AG08396 (cell line): ENCODE measurements around the gene CCDC57.
A peak's percentile ranks its signal among the peaks of the same experiment; 100 is the strongest.

Experiments used
- DNase-seq: peaks from one replicate; pipeline ENCODE4 v3.0.0; 2012; ENCODE audit warnings: low spot score, mixed read lengths

The CCDC57 gene

GRCh38 chr17:82106688-82107305 is 105.8 kb downstream of the CCDC57 start:
- DNase-seq: no peak

DNA sequence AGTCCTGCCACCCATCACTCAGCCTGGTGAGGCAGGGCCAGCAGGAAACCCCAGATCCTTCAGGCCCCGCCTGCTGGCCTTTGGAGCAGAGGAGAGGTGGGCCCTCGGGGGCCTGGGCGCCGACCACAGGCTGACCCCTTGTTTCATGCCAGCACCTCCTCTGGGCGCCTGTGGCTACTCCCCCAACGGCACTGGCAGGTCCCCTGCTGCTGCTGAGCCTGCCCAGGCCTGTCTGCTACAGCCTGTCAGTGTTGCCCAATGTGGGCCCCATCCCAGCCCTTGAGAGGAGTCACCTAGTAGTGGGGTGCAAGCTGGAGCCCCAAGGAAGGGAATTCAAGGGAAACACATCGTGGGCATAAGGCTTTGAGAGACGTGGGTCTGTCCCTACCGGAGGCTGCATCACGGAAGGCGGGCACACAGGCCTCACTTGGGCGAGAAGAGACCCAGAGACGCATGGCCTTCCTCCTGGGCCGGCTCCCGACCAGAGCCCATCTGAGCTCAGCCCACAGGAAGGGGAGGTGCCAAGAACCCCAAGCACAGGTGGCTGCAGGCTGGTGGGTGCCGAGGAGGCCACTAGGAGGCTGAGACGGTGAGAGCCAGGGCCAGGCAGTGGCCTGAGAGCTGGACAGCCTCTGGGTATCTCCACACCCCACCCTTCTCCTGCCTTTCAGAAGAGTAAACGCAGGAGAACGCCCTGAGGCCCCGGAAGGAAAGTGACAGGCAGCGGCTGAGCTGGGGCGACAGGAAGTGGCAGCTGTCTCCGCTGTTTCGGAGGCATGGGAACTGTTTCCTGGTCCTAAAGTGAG is 106.6 kb downstream of the CCDC57 start:
- peak; percentile 75 for DNase-seq

- DNase-seq: no peak
These were observed 107.2 kb downstream of the CCDC57 start for GRCh38 chr17:82105417-82105881.

GRCh38 chr17:82104797-82105416 is 107.7 kb downstream of the CCDC57 start:
- no peak for DNase-seq

- DNase-seq: no peak
These were observed 108.8 kb downstream of the CCDC57 start for GRCh38 chr17:82103553-82104451.

GRCh38 chr17:82101767-82102679 is 110.6 kb downstream of the CCDC57 start:
- no peak for DNase-seq

DNA sequence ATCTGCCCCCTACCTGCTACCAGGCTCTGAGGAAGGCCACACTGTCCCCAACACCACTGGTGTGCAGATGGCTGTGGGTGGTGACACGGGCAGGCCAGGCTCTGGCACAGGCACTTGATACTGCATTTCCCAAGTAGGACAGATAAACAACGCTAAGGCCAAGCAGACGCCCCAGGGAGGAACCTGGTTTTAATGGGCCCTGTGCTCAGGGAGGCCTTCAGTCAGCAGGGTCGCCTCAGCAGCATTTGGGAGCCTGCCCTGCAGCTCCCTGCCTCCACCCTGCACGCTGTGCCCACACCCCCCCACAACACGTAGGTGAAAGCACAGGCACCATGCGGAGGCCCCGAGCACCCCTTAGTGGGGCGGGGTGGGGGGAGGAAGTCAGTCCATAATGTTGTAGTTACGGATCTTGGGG is 111.3 kb downstream of the CCDC57 start:
- DNase-seq: no peak

GRCh38 chr17:82100502-82101298 is 111.9 kb downstream of the CCDC57 start:
- no peak for DNase-seq

DNA sequence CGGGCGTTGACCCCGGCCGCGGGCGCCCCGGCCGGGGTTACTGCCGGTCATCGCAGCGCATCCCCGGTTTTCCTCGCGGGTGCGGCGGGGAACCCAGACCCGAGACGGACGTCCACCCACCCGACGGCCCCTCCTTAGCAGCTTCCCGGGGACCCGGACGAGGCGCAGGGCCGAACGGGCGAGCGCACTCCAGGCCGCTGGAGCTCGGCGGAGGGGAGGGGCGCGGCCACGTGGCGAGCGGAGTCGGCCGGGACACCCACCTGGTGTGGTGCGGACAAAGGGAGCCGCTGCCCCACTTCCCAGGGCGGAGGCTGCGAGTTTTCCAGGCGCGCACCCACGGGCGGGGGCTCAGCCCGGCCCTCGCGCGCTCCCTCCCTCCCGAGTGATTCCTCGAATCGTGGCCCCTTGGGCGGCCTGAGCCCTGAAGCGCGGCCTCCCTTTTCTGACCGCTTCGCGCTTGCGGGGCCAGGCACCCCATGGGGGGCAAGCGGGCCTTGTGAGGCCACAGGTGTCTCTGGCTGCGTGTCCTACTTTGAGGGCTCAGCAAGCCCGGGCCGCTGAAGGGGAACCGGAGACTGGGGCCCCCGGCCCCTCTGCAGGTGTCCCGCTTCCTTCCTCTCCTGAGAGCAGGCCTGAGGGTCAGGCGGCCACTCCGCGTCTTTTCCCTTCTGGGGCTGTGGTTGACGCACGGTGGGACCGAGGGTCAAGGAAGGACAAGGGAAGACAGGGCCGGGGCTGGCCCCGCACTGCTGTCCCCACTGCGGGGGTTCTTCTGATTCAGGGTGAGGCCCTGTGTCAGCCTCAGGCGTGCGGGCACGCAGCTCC is 113.5 kb downstream of the CCDC57 start:
- DNase-seq: no peak

- DNase-seq: peak; percentile 100
These were observed 114.3 kb downstream of the CCDC57 start, which contains the start of gene FASN for GRCh38 chr17:82098169-82098938. TSS of gene FASN (minus strand) at chr17:82098236. CDS start at chr17:82096445, 1,791 bp downstream.

DNA sequence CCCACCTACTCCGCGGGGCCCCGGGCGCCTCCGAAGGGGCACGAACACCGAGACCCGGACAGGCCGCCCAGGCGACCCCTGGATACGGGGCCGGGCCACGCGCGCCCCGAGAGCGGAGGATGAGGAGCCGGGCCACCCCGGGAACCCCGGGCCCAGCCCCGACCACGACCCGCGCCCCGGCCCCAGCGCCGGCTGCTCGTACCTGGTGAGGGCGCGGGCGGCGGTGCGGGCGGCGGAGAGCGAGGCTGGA is 114.8 kb downstream of the CCDC57 start:
- DNase-seq: no peak

GRCh38 chr17:82097184-82097918 is 115.3 kb downstream of the CCDC57 start:
- DNase-seq: peak; percentile 88

DNA sequence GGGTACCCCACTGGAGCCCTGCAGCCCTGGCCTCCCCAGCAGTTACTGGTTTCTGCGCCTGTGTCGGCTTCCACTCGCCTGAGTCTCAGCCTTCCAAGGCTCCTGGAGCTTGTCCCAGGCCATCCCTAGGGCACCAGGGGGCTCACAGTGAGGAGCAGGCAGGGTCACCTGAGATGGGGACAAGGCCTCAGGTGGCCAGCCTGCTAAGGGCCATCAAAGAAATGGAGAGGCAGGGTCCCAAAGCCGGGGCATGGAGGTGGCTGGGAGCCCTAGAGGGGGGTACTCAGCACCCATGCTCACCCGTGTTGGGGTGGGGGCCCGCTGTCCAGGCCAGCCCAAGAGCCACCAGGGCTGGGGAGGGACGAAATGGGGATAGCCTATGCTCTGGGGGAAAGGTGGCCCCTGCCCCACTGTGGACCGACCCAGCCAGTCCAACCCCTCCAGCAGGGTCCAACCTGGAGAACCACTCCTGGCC is 115.9 kb downstream of the CCDC57 start:
- no peak for DNase-seq

DNA sequence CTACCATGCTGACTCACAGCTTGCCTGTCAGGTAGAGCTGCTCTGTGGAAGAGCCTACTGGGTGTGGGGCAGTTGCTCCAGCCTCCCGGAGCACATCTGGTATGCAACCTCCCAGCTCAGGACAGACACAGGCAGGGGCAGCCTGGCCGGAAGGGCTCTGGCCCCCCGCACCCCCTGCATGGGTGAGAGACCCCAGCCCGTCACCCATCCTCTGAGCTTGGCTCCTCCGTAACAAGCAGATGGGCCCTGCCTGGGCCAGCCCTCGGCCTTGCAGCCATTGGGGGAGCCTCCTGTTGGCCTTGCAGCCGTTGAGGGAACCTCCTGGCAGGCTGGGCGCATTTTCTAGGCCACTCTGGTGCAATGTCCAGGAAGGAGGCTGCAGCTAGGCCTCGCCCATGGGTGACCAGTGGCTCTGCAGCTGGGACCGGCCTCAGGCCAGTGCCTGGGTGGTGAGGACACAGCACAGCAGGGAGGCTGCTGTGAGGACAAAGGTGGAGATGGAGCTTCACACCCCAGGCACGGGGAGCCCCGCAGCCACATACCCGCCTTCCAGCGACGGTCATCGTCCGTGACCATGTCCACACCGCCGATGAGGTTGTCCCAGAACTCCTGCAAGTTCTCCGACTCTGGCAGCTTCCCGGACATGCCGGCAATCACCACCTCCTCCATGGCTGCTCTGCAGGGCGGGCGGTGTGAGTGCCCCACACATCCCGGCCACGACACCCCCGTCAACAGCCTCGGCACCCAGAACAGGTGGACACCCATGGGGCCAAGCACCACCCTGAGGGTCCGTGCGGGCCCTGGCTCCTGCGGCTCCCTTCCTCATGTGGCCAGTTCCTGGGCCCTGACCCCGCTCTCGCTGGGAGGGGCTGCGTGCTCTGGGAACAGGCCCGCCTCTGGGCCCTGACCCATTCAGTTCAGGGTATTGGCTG is 116.6 kb downstream of the CCDC57 start:
- no peak for DNase-seq

- DNase-seq: no peak
These were observed 117.5 kb downstream of the CCDC57 start for GRCh38 chr17:82094931-82095776.
